Neural cell (in vitro differentiated cells): ENCODE data around the gene BICD1. TPM values are rescaled to one million over a fixed set of nuclear protein-coding genes. Genes with fewer than 3 reads are reported as not detected.

Experiments
- H2AFZ ChIP-seq: fragments of 200-600, 300-800 bp; sonication (generic), shearing (Covaris generic); 2 replicates; pipeline ENCODE4 v1.6.0; 2014; ENCODE audit warnings: low read depth, mild to moderate bottlenecking, antibody characterized with exemption, low read length, moderate library complexity
- H3F3A ChIP-seq: fragments of 200-600 bp; shearing (Covaris generic); 2 replicates; pipeline ENCODE4 v1.6.1; 2016; ENCODE audit warnings: mild to moderate bottlenecking, moderate library complexity, mixed read lengths, antibody characterized with exemption, low read length; ENCODE audit not compliant: insufficient read depth, poor library complexity, severe bottlenecking
- H3K27ac ChIP-seq: fragments of 200-600, 300-800 bp; sonication (generic), shearing (Covaris generic); 2 replicates; pipeline ENCODE4 v1.5.1; 2014; ENCODE audit warnings: mild to moderate bottlenecking, low read length, moderate library complexity
- H3K27me3 ChIP-seq: fragments of 300-800, 200-600 bp; sonication (generic), shearing (Covaris generic); 2 replicates; pipeline ENCODE4 v1.6.0; 2014; ENCODE audit warnings: mild to moderate bottlenecking, low read depth, low read length, moderate library complexity; ENCODE audit not compliant: insufficient read depth
- H3K36me3 ChIP-seq: fragments of 300-800, 200-600 bp; sonication (generic), shearing (Covaris generic); 2 replicates; pipeline ENCODE4 v1.5.1; 2014; ENCODE audit warnings: mild to moderate bottlenecking, antibody characterized with exemption, low read length, moderate library complexity; ENCODE audit not compliant: insufficient read depth
- H3K4me2 ChIP-seq: fragments of 300-800, 200-600 bp; sonication (generic), shearing (Covaris generic); 2 replicates; pipeline ENCODE4 v1.6.0; 2014; ENCODE audit warnings: mild to moderate bottlenecking, low read length
- H3K4me3 ChIP-seq: fragments of 300-800, 200-600 bp; sonication (generic), shearing (Covaris generic); 2 replicates; pipeline ENCODE4 v1.5.1; 2014; ENCODE audit warnings: mild to moderate bottlenecking, low read length, moderate library complexity
- H3K79me2 ChIP-seq: fragments of 200-600 bp; shearing (Covaris generic); replicated peaks from 2 replicates; pipeline ENCODE4 v1.6.0; 2014; ENCODE audit warnings: mild to moderate bottlenecking, low read length, moderate library complexity; ENCODE audit not compliant: insufficient read depth
- H3K9ac ChIP-seq: fragments of 300-800, 200-600 bp; sonication (generic), shearing (Covaris generic); 2 replicates; pipeline ENCODE4 v1.6.1; 2016; ENCODE audit warnings: mild to moderate bottlenecking, low read length, mixed read lengths
- H3K9me2 ChIP-seq: fragments of 200-600 bp; shearing (Covaris generic); 2 replicates; pipeline ENCODE4 v1.6.1; 2016; ENCODE audit warnings: mild to moderate bottlenecking, low read length, mixed read lengths; ENCODE audit not compliant: insufficient read depth
- H3K9me3 ChIP-seq: fragments of 200-600, 300-800 bp; sonication (generic), shearing (Covaris generic); 2 replicates; pipeline ENCODE4 v1.6.1; 2016; ENCODE audit warnings: mild to moderate bottlenecking, mixed run types, low read length, moderate library complexity, mixed read lengths
- H4K20me1 ChIP-seq: fragments of 200-600 bp; shearing (Covaris generic); 2 replicates; pipeline ENCODE4 v1.6.1; 2016; ENCODE audit warnings: mild to moderate bottlenecking, mixed run types; ENCODE audit not compliant: insufficient read depth
- CTCF ChIP-seq: fragments of 450-650 bp; IDR thresholded peaks from 2 replicates; pipeline ENCODE4 v1.5.1; 2014; ENCODE audit warnings: antibody characterized with exemption, mild to moderate bottlenecking, moderate library complexity; ENCODE audit not compliant: poor library complexity, severe bottlenecking
- EP300 ChIP-seq: fragments of 450-650 bp; conservative IDR thresholded peaks from 2 replicates; pipeline ENCODE4 v1.6.1; 2014; ENCODE audit warnings: antibody characterized with exemption, mild to moderate bottlenecking, moderate library complexity; ENCODE audit not compliant: poor library complexity, severe bottlenecking
- EZH2 ChIP-seq: fragments of 200-600, 300-800 bp; shearing (Covaris generic), sonication (generic); IDR thresholded peaks from 2 replicates; pipeline ENCODE4 v1.6.1; 2014; ENCODE audit warnings: antibody characterized with exemption, low read length, borderline replicate concordance, mild to moderate bottlenecking; ENCODE audit not compliant: insufficient read depth, poor library complexity, severe bottlenecking
- MXI1 ChIP-seq: fragments of 450-650 bp; conservative IDR thresholded peaks from 2 replicates; pipeline ENCODE4 v1.6.1; 2014; ENCODE audit warnings: antibody characterized with exemption, mild to moderate bottlenecking; ENCODE audit not compliant: poor library complexity, severe bottlenecking
- POLR2AphosphoS5 ChIP-seq: IDR thresholded peaks from 2 replicates; pipeline ENCODE4 v1.6.1; 2012
- RAD21 ChIP-seq: fragments of 450-650 bp; conservative IDR thresholded peaks from 2 replicates; pipeline ENCODE4 v1.6.1; 2014; ENCODE audit warnings: antibody characterized with exemption, mild to moderate bottlenecking, moderate library complexity
- REST ChIP-seq: IDR thresholded peaks from 2 replicates; pipeline ENCODE4 v1.6.1; 2012; ENCODE audit warnings: borderline replicate concordance
- SMC3 ChIP-seq: fragments of 450-650 bp; conservative IDR thresholded peaks from 2 replicates; pipeline ENCODE4 v1.6.1; 2014; ENCODE audit warnings: antibody characterized with exemption, mild to moderate bottlenecking, moderate library complexity; ENCODE audit not compliant: poor library complexity
- TAF1 ChIP-seq: IDR thresholded peaks from 2 replicates; pipeline ENCODE4 v1.6.1; 2012; ENCODE audit warnings: low read depth
- polyA plus RNA-seq: library from polyadenylated mRNA; depleted of rRNA; stranded (reverse); fragments of >200 nt; gene quantifications from 2 replicates; pipeline ENCODE4 v1.2.3, GENCODE V29; 2014

Gene BICD1
- polyA plus RNA-seq, 1 donor from 2014 or later: 41.1 TPM

- Histone ChIP-seq H3K9me2 (no peaks in the 10 kb centered on the region), H3K27me3 (no peaks in the 10 kb centered on the region), H3K27ac (no peak overlapping the region), H2AFZ (no peak overlapping the region), H3K9ac (no peak overlapping the region), H3K79me2 (no peaks in the 10 kb centered on the region), H3K4me3 (no peak overlapping the region), H3K9me3 (no peaks in the 10 kb centered on the region), H3K36me3 (peaks cover 5% of the 10 kb centered on the region), H4K20me1 (no peaks in the 10 kb centered on the region), H3F3A (no peaks in the 10 kb centered on the region), H3K4me2 (no peak overlapping the region)
- TF ChIP-seq RAD21 (no peak), CTCF (no peak), EZH2 (no peak), SMC3 (no peak), EP300 (no peak), REST (no peak), POLR2AphosphoS5 (no peak), TAF1 (no peak), MXI1 (no peak)
Measured at GRCh38 chr12:32233568-32233967, 126.9 kb downstream of the BICD1 start.

- Histone ChIP-seq H2AFZ (no peak overlapping the region), H3K27me3 (no peaks in the 10 kb centered on the region), H3K36me3 (peaks cover 5% of the 10 kb centered on the region), H4K20me1 (no peaks in the 10 kb centered on the region), H3K9ac (no peak overlapping the region), H3K9me2 (no peaks in the 10 kb centered on the region), H3K4me2 (no peak overlapping the region), H3K79me2 (no peaks in the 10 kb centered on the region), H3K4me3 (no peak overlapping the region), H3K27ac (no peak overlapping the region), H3K9me3 (no peaks in the 10 kb centered on the region), H3F3A (no peaks in the 10 kb centered on the region)
- no peak for TF ChIP-seq RAD21
- TF ChIP-seq SMC3: no peak
Measured at GRCh38 chr12:32235251-32235650, 128.6 kb downstream of the BICD1 start.

GRCh38 chr12:32240162-32240561 is 133.5 kb downstream of the BICD1 start:
- Histone ChIP-seq H2AFZ (no peak overlapping the region), H4K20me1 (no peaks in the 10 kb centered on the region), H3K9me2 (no peaks in the 10 kb centered on the region), H3K36me3 (peaks cover 5% of the 10 kb centered on the region), H3K9ac (no peak overlapping the region), H3K27me3 (no peaks in the 10 kb centered on the region), H3K27ac (no peak overlapping the region), H3K4me3 (no peak overlapping the region), H3K79me2 (no peaks in the 10 kb centered on the region), H3K4me2 (no peak overlapping the region), H3K9me3 (no peaks in the 10 kb centered on the region), H3F3A (no peaks in the 10 kb centered on the region)
- no peak for TF ChIP-seq REST
- TF ChIP-seq TAF1: no peak
- TF ChIP-seq RAD21: no peak
- no peak for TF ChIP-seq POLR2AphosphoS5
